ENCODE measurements around the gene OR9A2. TPM values are rescaled to one million over a fixed set of nuclear protein-coding genes. Genes with fewer than 3 reads are reported as not detected.

OR9A2 gene
- total RNA-seq, 1 donor, result not detected

DNA sequence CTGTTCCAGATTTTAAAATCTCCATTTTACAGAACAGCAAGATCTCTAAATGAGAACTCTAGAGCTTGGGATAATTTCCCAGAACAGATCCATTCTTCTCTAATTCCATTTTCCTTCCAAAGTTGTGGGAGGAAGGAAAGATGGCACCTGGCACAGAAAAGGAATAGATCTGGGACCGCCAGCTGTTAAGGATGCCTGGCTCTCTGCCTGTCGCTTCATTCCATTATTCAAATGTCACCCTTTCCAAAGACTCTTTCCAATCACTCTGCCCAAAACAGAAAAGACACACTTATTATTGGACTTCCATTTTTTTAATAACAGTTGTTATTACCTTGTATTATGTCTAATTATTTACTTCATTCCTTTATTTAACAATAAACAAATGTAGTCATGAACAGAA lies 751 bp upstream of the OR9A2 start:
- no peak overlapping the region for H3K4me3 ChIP-seq (ENCODE audit: low read depth, low read length)
- TF ChIP-seq, protein P1, sequence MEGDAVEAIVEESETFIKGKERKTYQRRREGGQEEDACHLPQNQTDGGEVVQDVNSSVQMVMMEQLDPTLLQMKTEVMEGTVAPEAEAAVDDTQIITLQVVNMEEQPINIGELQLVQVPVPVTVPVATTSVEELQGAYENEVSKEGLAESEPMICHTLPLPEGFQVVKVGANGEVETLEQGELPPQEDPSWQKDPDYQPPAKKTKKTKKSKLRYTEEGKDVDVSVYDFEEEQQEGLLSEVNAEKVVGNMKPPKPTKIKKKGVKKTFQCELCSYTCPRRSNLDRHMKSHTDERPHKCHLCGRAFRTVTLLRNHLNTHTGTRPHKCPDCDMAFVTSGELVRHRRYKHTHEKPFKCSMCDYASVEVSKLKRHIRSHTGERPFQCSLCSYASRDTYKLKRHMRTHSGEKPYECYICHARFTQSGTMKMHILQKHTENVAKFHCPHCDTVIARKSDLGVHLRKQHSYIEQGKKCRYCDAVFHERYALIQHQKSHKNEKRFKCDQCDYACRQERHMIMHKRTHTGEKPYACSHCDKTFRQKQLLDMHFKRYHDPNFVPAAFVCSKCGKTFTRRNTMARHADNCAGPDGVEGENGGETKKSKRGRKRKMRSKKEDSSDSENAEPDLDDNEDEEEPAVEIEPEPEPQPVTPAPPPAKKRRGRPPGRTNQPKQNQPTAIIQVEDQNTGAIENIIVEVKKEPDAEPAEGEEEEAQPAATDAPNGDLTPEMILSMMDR (IDR thresholded peaks at IDR 0.05; ENCODE audit: insufficient read depth, low read depth, low read length), result no peak
- no peak for DNase-seq (ENCODE audit: low read depth)

DNA sequence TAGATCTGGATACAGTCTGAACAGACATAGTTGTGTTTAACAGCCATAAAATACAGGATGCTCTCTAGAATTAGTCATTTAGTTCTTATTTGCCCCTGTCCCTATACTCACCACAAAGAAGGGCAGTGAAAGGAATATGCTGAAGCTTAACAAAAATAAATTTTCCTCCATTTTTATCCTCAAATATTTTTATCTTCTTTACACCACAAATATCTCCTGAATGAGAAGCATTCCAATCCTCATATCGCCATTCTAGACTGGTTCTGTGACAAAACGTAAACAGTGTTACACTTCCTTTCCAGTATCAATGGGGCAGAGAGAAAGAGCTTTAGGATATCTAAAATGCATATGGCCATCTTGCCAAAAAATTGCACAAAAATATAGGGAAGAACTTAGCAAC lies 1.6 kb downstream of the OR9A2 start:
- no peak overlapping the region for H3K4me3 ChIP-seq (ENCODE audit: low read depth, low read length)
- no peak for DNase-seq (ENCODE audit: low read depth)
- TF ChIP-seq, protein P1 (IDR thresholded peaks at IDR 0.05; ENCODE audit: insufficient read depth, low read depth, low read length), result no peak

DNA sequence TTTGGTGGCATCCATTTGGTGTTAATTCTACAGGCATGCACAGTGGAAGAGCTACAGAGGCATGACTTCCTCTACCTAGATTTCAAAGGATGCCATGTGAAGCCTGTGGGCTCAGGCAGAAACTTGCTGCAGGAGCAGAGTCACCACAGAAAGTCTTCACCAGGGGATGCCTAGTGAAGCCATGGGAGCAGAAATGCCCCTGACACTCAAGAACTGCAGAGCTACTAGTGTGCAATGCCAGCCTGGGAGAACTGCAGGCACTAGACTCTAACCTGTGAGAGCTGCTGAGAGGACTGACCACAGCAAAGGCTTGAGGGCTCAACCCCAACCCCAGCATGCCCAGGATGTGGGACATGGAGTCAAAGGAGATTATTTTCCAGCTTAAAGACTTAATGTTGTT lies 3.9 kb downstream of the OR9A2 start:
- H3K4me3 ChIP-seq (ENCODE audit: low read depth, low read length), result no peak overlapping the region
- TF ChIP-seq, protein P1 (IDR thresholded peaks at IDR 0.05; ENCODE audit: insufficient read depth, low read depth, low read length), result no peak
- DNase-seq (ENCODE audit: low read depth), result no peak

DNA sequence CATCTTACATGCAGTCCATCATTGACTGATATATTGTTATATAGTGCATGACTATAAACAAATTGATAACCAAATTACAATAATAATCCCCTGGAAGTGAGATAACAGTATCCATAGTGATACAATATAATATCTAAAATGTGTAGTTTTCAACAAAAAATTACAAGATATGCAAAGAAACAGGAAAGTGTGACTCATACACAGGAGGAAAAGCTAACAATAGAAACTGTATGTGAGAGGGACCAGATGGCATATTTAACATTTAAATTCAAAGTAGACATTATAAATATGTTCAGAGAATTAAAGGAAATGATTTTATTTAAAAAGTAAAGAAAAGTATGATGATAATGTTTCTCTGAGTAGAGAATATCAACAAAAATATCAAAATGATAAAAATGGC lies 8.0 kb downstream of the OR9A2 start:
- TF ChIP-seq, protein P1 (IDR thresholded peaks at IDR 0.05; ENCODE audit: insufficient read depth, low read depth, low read length), result no peak
- H3K4me3 ChIP-seq (ENCODE audit: low read depth, low read length), result no peak overlapping the region
- no peak for DNase-seq (ENCODE audit: low read depth)

DNA sequence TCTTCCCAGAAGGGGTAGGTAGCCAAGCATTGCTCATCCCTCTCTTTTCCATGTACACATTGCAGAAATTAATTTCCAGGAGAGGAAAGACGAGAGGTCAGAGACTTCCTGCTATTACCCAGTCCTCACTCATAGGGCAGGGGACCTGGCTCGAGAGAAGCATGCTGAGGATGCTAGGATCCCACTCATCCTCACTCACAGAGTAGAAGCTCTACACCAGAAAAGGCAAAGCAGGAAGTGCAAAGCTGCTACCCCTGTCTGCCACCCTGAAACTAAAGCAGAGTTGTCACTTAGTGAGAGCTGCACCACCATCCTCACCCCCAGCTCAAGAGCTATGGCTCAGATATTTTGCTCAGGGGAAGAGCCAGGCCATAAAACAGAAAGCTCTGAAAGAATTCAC lies 9.9 kb downstream of the OR9A2 start:
- TF ChIP-seq, protein P1 (IDR thresholded peaks at IDR 0.05; ENCODE audit: insufficient read depth, low read depth, low read length), result no peak
- DNase-seq (ENCODE audit: low read depth), result no peak
- no peak overlapping the region for H3K4me3 ChIP-seq (ENCODE audit: low read depth, low read length)

DNA sequence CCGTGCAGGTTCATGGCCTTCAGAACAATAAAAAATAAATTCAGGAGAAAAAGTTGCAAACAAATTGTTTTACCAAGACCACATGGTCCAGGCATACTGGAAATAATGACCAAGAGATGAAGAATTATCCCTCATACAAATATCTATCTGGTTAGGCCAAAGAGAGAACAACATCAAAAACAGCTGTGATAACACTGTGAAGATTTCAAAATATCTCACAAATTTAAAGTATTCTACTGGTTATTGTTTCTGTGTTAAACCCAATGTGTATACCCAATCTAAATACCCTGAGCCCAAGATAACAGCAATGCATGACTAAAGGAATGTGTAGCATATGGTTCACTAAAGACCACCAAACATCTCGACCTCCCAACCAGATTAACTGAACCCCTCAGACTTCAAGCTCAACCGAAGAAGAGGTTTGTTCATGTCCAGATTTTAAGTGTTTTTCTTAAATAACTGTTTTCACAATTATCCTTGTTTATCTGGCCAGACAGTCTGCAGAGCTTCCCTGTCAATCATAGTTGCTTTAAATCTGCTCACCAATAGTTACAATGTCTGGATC lies 10.9 kb downstream of the OR9A2 start:
- DNase-seq (ENCODE audit: low read depth), result no peak
- TF ChIP-seq, protein P1 (IDR thresholded peaks at IDR 0.05; ENCODE audit: insufficient read depth, low read depth, low read length), result no peak

DNA sequence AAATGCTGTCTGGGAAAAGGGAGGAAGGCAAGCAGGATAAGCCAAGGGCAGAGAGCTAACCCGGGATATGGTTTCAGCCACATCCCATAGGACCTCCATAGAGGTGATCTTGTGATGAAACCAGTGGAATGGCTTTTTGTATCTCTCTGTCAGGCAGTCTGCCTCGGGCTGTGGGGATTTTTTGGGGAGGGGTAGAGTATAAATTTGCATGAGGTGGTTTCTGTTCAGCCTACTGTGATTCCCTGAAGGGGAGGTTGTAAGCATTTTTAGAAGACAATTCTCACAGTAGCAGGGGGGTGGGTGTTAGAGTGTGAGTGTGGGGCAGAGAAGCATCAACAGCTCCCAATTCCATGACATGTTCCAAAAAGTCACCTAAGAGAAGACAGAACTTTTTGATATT lies 11.8 kb downstream of the OR9A2 start:
- no peak overlapping the region for H3K4me3 ChIP-seq (ENCODE audit: low read depth, low read length)
- TF ChIP-seq, protein P1 (IDR thresholded peaks at IDR 0.05; ENCODE audit: insufficient read depth, low read depth, low read length), result no peak
- no peak for DNase-seq (ENCODE audit: low read depth)

More for the DNA sequence above, 10.9 kb downstream of the OR9A2 start:
- H3K4me3 ChIP-seq (ENCODE audit: low read depth, low read length), result no peak overlapping the region

All from fibroblast of villous mesenchyme (primary cell).